Measurements from ENCODE around the gene TJP3. TPM values are rescaled to one million over a fixed set of nuclear protein-coding genes. Genes with fewer than 3 reads are reported as not detected.
A peak's percentile ranks its signal among the peaks of the same experiment; 100 is the strongest.
"Not testable (repeated sequence)": the region's sequence is repeated elsewhere in the genome, so short reads cannot be mapped to it uniquely, and the experiment has no call there.

TJP3 gene
- total RNA-seq, 2 donors from 2014 or later = 0.57 to 2.1 TPM

DNA sequence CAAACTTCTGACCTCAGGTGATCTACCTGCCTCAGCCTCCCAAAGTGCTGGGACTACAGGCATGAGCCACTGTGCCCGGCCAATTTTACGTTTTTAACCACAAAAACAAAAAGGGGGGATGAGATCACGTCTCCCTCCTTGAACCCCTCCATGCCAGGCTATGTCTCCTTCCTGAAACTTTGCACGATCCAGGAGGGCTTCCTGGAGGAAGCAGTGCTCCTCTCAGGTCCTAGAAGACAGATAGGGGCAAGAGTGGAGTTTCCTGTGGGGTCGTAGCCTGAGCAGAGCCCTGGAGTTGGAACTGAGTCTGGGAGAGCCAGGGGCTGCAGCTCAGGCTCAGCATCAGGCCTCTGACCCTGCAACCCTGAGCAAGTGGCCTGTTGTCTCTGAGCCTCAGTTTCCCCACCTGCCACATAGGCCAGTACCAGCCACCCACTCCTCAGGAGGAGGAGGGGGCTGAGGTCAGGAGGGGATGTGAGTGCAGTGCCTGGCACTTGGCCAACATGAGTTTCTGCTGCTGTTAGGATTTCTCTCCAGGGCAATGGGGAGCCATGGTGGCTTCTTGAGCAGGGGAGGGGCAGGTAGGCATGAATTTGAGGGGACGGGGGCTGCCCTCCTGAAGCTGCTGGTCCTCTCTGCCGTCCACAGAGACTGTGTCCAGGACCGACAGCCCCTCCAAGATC is 37.3 kb downstream of the TJP3 start:
- no peaks in the 10 kb centered on the region for H3K27me3 Mint-ChIP-seq
- H3K4me1 Mint-ChIP-seq (ENCODE audit: low read depth in 2 of 2) = no peaks in the 10 kb centered on the region
- no peak overlapping the region for H3K27ac Mint-ChIP-seq
- no peak overlapping the region for H3K4me3 Mint-ChIP-seq
- DNase-seq (ENCODE audit: low spot score) = no peak
- no peaks in the 10 kb centered on the region for H3K9me3 Mint-ChIP-seq
- no peaks in the 10 kb centered on the region for H3K36me3 Mint-ChIP-seq
- ATAC-seq = no peak

DNA sequence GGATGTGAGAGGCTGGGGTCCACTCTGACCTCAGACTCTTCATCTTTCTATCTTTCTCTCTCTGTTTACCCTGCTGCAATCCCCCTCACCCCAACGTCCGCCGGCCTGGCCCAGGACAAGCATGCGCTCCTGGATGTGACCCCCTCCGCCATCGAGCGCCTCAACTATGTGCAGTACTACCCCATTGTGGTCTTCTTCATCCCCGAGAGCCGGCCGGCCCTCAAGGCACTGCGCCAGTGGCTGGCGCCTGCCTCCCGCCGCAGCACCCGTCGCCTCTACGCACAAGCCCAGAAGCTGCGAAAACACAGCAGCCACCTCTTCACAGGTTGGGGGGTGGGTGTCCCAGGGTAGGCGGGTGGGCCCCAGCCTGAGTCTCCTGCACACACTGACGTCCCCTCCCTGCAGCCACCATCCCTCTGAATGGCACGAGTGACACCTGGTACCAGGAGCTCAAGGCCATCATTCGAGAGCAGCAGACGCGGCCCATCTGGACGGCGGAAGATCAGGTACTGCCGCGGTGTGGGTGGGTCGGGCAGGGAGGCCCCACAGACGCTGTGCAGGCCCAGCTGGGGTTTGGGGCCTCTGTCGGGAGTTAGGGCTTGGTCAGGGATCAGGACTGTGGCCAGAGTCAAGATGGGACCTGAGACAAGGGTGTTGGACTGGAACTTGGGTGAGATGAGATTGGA is 38.3 kb downstream of the TJP3 start:
- peak in 1 of 2 donors; percentile 41 for ATAC-seq
- DNase-seq (ENCODE audit: low spot score) = no peak
- Mint-ChIP-seq H3K27ac (no peak overlapping the region), H3K4me1 (ENCODE audit: low read depth in 2 of 2) (no peaks in the 10 kb centered on the region), H3K36me3 (no peaks in the 10 kb centered on the region), H3K4me3 (no peak overlapping the region), H3K9me3 (no peaks in the 10 kb centered on the region), H3K27me3 (no peaks in the 10 kb centered on the region)

DNA sequence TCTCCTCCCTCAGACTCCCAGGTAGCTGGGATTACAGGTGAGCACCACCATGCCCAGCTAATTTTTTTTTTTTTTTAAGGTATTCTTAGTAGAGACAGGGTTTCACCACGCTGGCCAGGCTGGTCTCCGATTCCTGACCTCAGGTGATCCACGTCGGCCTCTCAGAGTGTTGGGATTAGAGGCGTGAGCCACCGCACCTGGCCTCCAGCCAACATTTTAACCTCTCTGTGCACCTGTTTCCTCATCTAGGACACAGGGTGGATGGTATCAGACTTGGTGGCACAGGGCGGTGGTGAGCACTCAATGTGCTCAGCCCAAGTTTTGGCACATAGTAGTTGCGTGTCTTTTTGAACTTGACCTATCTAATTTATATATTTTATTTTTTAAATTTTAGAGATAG is 40.8 kb downstream of the TJP3 start:
- no peak overlapping the region for H3K4me3 Mint-ChIP-seq
- no peak overlapping the region for H3K27ac Mint-ChIP-seq
- no peak for ATAC-seq
- H3K9me3 Mint-ChIP-seq = no peaks in the 10 kb centered on the region
- H3K27me3 Mint-ChIP-seq = no peaks in the 10 kb centered on the region
- no peak for DNase-seq (ENCODE audit: low spot score)
- H3K4me1 Mint-ChIP-seq (ENCODE audit: low read depth in 2 of 2) = no peaks in the 10 kb centered on the region
- no peaks in the 10 kb centered on the region for H3K36me3 Mint-ChIP-seq

DNA sequence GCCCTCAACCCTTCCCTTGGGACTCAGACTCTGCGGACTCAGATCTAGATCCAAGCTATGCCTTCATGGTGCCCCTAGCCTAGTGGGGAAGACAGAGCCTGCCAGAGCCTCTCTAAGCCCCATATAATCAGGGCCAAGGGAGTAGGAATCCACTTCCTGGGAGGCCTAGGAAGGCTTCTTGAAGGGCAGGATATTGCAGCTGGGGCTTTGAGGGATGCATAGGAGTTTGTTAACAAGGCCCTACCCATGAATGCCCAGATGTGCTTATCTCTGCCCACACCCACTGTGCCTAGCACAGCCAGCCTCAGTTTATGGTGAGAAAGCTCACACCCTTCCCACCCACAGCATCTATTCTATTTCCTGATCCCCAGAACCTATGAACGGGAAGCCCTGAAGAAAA is 42.0 kb downstream of the TJP3 start:
- Mint-ChIP-seq H3K4me1 (ENCODE audit: low read depth in 2 of 2) (peaks cover 5 to 6% of the 10 kb centered on the region in 2 donors), H3K9me3 (no peaks in the 10 kb centered on the region), H3K36me3 (peaks cover 4% of the 10 kb centered on the region), H3K4me3 (no peak overlapping the region), H3K27ac (no peak overlapping the region), H3K27me3 (no peaks in the 10 kb centered on the region)
- ATAC-seq (no peak), DNase-seq (ENCODE audit: low spot score) (no peak)

DNA sequence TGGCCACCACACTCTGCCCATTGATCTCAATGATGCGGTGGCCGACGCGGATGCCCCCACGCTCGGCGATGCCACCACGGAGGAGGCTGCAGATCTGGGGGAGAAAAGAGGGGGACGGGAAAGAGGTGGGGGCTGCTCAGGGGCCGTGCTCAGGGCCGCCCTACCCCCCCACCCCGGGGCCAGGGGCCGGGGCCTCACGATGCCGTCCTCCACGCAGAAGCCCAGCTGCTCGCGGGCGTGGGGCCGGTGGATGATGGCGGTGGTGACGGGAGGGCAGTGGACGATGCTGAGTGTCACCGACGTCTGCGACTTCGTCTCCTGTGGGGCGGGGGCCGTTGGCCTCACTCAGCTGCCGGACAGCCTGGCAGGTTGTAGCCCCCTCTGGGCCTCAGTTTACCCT is 43.1 kb downstream of the TJP3 start:
- Mint-ChIP-seq H3K36me3 (peaks cover 5% of the 10 kb centered on the region), H3K4me3 (no peak overlapping the region), H3K4me1 (ENCODE audit: low read depth in 2 of 2) (peaks cover 6 to 9% of the 10 kb centered on the region in 2 donors), H3K27me3 (no peaks in the 10 kb centered on the region), H3K9me3 (no peaks in the 10 kb centered on the region), H3K27ac (no peak overlapping the region)
- ATAC-seq (no peak), DNase-seq (ENCODE audit: low spot score) (no peak)

DNA sequence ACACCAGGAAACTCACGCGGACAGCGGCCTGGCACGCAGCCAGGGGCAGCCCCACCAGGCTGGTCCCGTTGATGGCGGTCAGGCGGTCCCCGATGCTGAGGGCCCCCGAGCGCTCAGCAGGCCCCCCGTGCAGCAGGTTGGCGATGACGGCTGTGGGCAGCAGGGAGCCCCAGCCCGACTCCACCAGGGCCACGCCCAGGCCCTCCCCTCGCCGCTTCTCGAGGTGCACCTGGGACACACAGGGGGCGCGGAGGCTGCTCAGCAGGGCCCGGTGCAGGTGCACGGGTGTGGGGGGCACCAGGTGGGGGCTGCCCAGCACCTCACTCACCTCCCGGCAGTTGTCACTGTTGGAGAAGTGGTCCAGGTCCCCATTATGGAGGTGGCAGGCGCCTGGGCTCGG is 44.3 kb downstream of the TJP3 start:
- ATAC-seq = peak in 1 of 2 donors; percentile 19
- no peaks in the 10 kb centered on the region for H3K9me3 Mint-ChIP-seq
- H3K27me3 Mint-ChIP-seq = no peaks in the 10 kb centered on the region
- no peak overlapping the region for H3K4me3 Mint-ChIP-seq
- no peak overlapping the region for H3K27ac Mint-ChIP-seq
- DNase-seq (ENCODE audit: low spot score) = no peak
- H3K36me3 Mint-ChIP-seq = peaks cover 5% of the 10 kb centered on the region
- peaks cover 6 to 9% of the 10 kb centered on the region in 2 donors for H3K4me1 Mint-ChIP-seq (ENCODE audit: low read depth in 2 of 2)

DNA sequence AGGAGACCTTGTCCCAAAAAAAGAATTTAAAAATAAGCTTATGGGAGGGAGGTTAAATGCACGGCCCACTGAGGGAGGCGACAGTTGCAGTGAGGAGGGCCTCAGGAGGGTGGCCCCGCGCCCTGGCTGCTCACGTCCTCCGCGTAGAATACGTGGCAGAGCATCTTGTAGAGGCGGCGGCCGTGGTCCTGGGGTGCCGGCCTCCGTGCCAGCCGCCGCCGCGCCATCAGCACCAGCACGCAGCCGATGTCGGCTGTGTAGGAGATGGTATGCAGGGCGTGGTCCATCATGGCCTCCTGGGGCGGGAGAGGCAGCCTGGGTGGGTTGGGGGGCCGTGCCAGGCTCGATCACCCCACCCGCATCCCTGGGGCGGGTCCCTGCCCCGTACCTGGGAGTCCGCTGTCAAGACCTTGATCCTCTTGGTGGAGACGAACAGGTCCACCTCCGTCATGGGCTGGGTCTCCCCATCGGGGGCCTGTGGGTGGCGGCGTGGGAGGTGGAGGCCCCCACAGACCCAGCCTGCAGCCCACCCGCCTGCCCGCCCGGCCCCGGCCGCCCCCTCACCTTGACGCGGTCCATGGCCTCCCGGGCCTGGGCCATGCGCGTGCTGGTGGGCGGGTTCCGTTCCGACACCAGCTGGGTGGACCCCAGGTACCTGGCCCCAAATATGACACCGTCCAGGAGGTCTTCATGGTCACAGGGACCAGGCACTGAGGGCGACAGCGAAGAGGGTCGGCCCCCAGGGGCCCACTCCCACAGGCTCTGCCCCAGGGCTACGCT is 45.6 kb downstream of the TJP3 start:
- Mint-ChIP-seq H3K36me3 (peaks cover 5% of the 10 kb centered on the region), H3K4me1 (ENCODE audit: low read depth in 2 of 2) (peaks cover 6 to 9% of the 10 kb centered on the region in 2 donors), H3K9me3 (no peaks in the 10 kb centered on the region), H3K27me3 (no peaks in the 10 kb centered on the region), H3K4me3 (no peak overlapping the region), H3K27ac (no peak overlapping the region)
- ATAC-seq = peak in 1 of 2 donors; percentile 34
- DNase-seq (ENCODE audit: low spot score) = no peak

DNA sequence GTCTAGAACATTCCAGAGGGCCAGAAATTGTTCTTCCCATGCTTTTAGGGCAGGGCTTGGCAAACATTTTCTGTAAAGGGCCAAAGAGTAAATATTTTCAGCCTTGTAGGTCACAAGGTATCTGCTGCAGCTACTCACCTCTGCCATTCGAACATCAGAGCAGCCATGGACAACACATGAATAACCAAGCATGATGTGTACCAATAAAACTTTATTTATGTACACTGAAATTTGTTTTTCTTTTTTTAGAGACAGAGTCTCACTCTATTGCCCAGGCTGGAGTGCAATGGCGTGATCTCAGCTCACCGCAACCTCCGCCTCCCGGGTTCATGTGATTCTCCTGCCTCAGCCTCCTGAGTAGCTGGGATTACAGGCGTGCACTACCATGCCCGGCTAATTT is 49.5 kb downstream of the TJP3 start:
- not testable (repeated sequence) for H3K27me3 Mint-ChIP-seq, H3K36me3 Mint-ChIP-seq

DNA sequence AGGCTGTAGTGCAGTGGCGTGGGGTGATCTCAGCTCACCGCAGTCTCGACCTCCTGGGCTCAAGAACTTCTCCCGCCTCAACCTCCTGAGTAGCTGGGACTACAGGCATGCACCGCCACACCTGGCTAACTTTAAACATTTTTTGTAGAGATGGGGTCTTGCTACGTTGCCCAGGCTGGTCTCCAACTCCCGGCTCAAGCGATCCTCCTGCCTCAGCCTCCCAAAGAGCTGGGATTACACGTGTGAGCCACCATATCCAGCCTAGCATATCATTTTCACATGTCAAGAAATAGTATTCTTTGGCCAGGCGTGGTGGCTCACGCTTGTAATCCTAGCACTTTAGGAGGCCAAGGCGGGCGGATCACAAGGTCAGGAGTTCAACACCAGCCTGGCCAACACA is 50.1 kb downstream of the TJP3 start:
- not testable (repeated sequence) for H3K27me3 Mint-ChIP-seq; DNase-seq (ENCODE audit: low spot score); ATAC-seq; H3K9me3 Mint-ChIP-seq; H3K4me3 Mint-ChIP-seq; H3K36me3 Mint-ChIP-seq; H3K27ac Mint-ChIP-seq
- peaks cover 27% of the 10 kb centered on the region in 2 donors for H3K4me1 Mint-ChIP-seq (ENCODE audit: low read depth in 2 of 2)

More for the DNA sequence above, 49.5 kb downstream of the TJP3 start:
- peaks cover 22 to 23% of the 10 kb centered on the region in 2 donors for H3K4me1 Mint-ChIP-seq (ENCODE audit: low read depth in 2 of 2)
- H3K27ac Mint-ChIP-seq; DNase-seq (ENCODE audit: low spot score); ATAC-seq; H3K9me3 Mint-ChIP-seq; H3K4me3 Mint-ChIP-seq: not testable (repeated sequence)

DNA sequence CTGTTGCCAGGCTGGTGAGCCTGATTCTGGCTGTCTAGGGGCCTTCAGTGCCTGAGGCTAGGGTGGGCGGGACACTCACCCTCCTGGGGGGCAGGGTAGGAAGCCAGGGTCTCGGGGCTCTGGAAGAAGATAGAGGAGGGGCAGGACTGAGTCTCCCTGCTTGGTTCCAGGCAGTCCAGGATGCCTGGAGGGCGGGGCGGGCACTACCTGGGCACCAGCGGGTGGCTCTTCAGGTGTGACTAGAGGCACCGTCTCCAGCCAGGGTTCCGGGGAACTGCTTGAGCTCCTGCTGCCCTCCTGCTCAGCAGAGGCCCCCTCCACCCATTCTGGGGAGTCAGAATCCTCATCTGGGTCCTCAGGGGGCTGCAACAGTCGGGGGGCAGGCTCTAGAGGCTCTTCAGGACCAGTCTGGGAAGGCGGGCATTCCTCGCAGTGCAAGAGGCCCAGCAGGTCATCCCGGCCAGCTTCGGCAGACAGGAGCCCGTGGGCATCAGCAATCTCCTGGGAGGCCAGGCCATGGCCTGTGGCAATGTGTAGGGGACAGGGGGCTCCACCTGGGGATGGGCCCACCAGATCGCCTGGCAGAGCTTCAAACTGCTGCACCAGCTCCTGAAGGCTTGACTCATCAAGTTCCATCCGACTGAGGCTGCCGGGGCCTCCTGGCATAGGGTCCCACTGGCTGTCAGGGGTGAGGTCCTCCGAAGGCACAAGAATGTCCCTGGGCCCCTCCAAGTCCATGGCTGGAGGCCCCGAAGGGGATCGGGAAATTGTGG is 51.5 kb downstream of the TJP3 start:
- H3K27ac Mint-ChIP-seq = no peak overlapping the region
- no peaks in the 10 kb centered on the region for H3K27me3 Mint-ChIP-seq
- no peaks in the 10 kb centered on the region for H3K9me3 Mint-ChIP-seq
- no peak for ATAC-seq
- peak overlapping the region; percentile 94 for H3K4me3 Mint-ChIP-seq
- peaks cover 5% of the 10 kb centered on the region for H3K36me3 Mint-ChIP-seq
- peaks cover 27 to 28% of the 10 kb centered on the region in 2 donors for H3K4me1 Mint-ChIP-seq (ENCODE audit: low read depth in 2 of 2)
- DNase-seq (ENCODE audit: low spot score) = no peak

DNA sequence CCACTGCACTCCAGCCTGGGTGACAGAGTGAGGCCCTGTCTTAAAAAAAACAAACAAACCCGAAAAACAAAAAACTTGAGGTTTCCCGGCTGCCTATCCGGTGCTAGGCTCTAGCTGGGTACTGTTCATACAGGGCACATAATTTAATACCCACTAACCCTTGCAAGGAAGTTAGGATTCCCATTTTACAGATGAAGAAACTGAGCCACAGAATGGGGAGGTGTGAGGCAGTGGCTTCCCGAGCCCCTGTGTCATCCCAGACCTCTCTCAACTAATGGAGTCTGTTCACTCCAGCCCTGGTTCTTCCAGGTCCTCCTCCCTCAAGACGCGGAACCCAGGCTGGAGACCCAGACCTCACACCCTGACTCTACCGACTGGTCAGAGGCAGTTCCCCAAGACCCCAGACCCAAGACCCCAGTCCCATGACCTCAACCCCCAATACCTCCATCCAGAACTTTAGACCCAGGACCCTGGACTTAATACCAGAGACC is 52.7 kb downstream of the TJP3 start:
- H3K4me1 Mint-ChIP-seq (ENCODE audit: low read depth in 2 of 2) = peaks cover 18 to 22% of the 10 kb centered on the region in 2 donors

DNA sequence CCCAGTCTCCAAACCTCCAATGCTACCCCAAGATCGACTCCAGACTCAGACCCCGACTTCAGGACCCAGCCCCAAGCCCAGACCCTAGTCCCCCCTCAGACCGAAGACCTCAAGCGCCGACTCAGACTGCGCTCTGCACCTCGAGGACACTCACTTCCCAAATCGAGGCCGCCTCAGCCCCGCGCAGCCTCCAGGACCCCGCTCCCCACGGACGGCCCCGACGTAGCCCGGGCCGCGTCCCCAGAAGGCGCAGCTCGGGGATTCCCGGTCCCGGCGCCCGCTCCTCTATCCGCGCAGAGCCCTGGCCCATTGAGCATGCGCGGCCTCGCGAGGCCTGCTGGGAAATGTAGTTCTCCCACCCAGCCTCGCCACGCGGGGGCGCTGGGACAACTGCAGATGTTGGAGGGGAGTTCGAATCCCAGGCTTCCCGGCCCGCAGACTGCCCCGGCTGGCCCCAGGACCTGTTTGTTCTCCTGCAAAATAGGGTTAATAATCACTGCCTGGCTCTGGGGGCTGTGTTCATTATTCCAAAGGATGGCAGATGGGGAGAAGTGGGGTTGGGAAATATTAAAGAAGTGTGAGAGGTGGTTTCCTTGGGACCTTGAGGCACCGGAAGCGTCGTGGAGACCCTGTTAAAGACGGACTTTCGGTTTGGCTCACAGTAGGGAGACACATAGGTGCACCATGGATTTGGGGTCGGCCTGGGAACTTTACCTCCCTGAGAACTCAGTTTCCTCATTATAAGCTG is 53.4 kb downstream of the TJP3 start, which contains the start of gene APBA3:
TSS of gene APBA3 (minus strand) at position 311 of the 748 bp plus-strand sequence. CDS start 1,428 bp downstream, outside the sequence.
- Mint-ChIP-seq H3K36me3 (no peaks in the 10 kb centered on the region), H3K4me1 (ENCODE audit: low read depth in 2 of 2) (peaks cover 22 to 27% of the 10 kb centered on the region in 2 donors), H3K27ac (peak within 1 kb of the TSS; percentile 100), H3K27me3 (no peaks in the 10 kb centered on the region), H3K9me3 (no peaks in the 10 kb centered on the region), H3K4me3 (peak within 1 kb of the TSS; percentile 94)
- DNase-seq (ENCODE audit: low spot score) (peak; percentile 95), ATAC-seq (peak; percentile 73 to 79)

More for the DNA sequence above, 52.7 kb downstream of the TJP3 start:
- Mint-ChIP-seq H3K9me3 (no peaks in the 10 kb centered on the region), H3K27ac (peak overlapping the region; percentile 100), H3K4me3 (peak overlapping the region; percentile 94), H3K36me3 (no peaks in the 10 kb centered on the region), H3K27me3 (no peaks in the 10 kb centered on the region)
- ATAC-seq (no peak), DNase-seq (ENCODE audit: low spot score) (no peak)

DNA sequence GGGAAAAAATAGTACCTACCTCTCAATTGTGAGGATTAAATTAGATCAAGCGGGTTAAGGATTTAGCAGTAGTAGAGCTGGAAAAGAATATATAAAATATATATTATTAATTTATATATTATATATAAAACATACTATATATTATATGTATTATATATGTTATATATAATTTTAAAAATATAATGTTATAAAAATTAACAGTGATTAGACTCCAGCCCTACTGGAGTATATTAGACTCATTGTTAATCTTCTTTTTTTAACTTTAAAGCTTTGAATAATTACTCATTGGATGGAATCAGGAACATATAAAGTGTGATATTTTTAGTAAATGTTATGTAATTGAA is 53.9 kb downstream of the TJP3 start:
- Mint-ChIP-seq H3K9me3 (no peaks in the 10 kb centered on the region), H3K4me3 (peak overlapping the region; percentile 94), H3K36me3 (no peaks in the 10 kb centered on the region), H3K4me1 (ENCODE audit: low read depth in 2 of 2) (peaks cover 25 to 31% of the 10 kb centered on the region in 2 donors), H3K27ac (peak overlapping the region; percentile 100), H3K27me3 (no peaks in the 10 kb centered on the region)
- no peak for DNase-seq (ENCODE audit: low spot score)
- no peak for ATAC-seq

Measured in natural killer cell treated with Interleukin-12 subunit alpha and Interleukin-12 subunit beta and Interleukin-15 and Interleukin-18, amount 100 ng/mL, for 72 hours (primary cell).